ENCODE measurements around the gene RRAS2. TPM values are rescaled to one million over a fixed set of nuclear protein-coding genes. Genes with fewer than 3 reads are reported as not detected.

Gene RRAS2
- total and polyA plus RNA-seq, 7 donors = 15.5 to 48.5 (median 31.1) TPM

- intact Hi-C loops (cut with DNase I) = no loop called here
- Histone ChIP-seq H3K36me3 (no peaks in the 10 kb centered on the region), H3K4me1 (peaks cover 0 to 46% (median 33%) of the 10 kb centered on the region in 4 donors), H3K27me3 (no peaks in the 10 kb centered on the region), H3K9me3 (no peaks in the 10 kb centered on the region), H3K4me3 (no peak overlapping the region), H3K27ac (no peak overlapping the region)
- 92 to 98% methylated on average over 1 of the region's 1 CpG for WGBS, 2 donors
- DNase-seq = no peak
- TF ChIP-seq EP300 (IDR thresholded peaks at IDR 0.05) (no peak), POLR2AphosphoS5 (IDR thresholded peaks at IDR 0.05) (no peak), CTCF (IDR thresholded peaks at IDR 0.05) (no peak), POLR2A (IDR thresholded peaks at IDR 0.05) (no peak)
Observed at GRCh38 chr11:14306481-14306880, 52.5 kb downstream of the RRAS2 start.

- Histone ChIP-seq H3K27ac (no peak overlapping the region), H3K4me3 (no peak overlapping the region), H3K4me1 (peaks cover 0 to 46% (median 36%) of the 10 kb centered on the region in 4 donors), H3K9me3 (no peaks in the 10 kb centered on the region), H3K36me3 (no peaks in the 10 kb centered on the region), H3K27me3 (no peaks in the 10 kb centered on the region)
- no peak for DNase-seq
- intact Hi-C loops (cut with DNase I) = no loop called here
- WGBS, 2 donors = 97 to 99% methylated on average over 7 of the region's 7 CpGs
- TF ChIP-seq POLR2AphosphoS5 (IDR thresholded peaks at IDR 0.05) (no peak), POLR2A (IDR thresholded peaks at IDR 0.05) (no peak), EP300 (IDR thresholded peaks at IDR 0.05) (no peak), CTCF (IDR thresholded peaks at IDR 0.05) (no peak)
Observed at GRCh38 chr11:14305649-14306048, 53.3 kb downstream of the RRAS2 start.

DNA sequence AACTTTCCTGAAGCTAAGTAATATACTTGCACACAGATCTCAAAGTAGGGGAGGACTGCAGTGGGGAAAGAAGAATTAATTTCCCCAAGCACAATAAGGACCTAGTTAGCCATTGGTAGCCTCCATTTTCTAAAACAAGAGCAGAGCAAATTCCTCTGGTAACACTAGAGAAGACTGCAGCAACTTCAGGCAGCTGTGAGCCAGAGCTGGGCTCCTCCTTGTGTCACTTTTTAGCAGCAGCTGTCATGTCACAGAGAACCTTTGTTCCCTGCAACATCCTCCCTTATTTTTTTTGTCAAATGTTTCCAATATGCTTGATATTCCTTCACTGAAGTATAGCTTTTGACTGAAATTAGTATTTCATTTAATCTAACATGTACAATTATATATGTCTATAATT is 54.4 kb downstream of the RRAS2 start:
- no peak overlapping the region for H3K27ac ChIP-seq
- intact Hi-C loops (cut with DNase I) = no loop called here
- no peaks in the 10 kb centered on the region for H3K27me3 ChIP-seq
- no peaks in the 10 kb centered on the region for H3K36me3 ChIP-seq
- peaks cover 0 to 41% (median 31%) of the 10 kb centered on the region in 4 donors for H3K4me1 ChIP-seq
- no peak for DNase-seq
- no peak for TF ChIP-seq POLR2A (IDR thresholded peaks at IDR 0.05)
- TF ChIP-seq CTCF (IDR thresholded peaks at IDR 0.05) = no peak
- no peak for TF ChIP-seq POLR2AphosphoS5 (IDR thresholded peaks at IDR 0.05)
- TF ChIP-seq EP300 (IDR thresholded peaks at IDR 0.05) = no peak
- H3K4me3 ChIP-seq = no peak overlapping the region
- H3K9me3 ChIP-seq = no peaks in the 10 kb centered on the region

DNA sequence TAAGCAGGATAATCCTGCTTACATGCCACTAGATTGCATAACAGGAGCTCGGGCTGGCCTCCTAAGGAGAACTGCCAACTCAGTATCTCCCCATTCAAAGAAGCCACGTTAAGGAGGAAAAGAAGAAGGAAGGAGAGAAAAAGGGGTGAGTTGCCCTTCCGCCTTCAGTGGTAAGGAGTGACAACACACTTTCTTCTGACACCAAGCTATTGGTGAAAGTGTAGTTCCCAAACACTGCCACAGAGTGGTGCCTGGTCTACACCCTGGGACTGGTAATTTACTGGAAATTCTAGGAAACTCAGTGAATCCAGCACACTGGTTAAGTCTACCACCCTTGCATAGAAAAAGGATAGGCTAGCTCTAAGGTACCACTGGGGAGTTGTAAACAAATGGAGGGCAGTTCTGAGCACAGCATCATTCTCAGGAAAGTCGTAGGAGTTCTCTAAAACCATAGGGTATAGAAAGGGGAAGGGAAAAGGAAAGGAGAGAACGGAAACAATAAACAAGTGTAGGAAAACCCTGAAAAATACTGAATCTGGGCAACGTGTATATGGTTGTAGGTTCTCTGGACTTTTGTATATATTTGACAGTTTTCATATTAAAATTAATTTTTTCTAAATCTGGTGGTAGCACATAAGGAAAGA is 58.2 kb downstream of the RRAS2 start:
- Histone ChIP-seq H3K27ac (no peak overlapping the region), H3K36me3 (no peaks in the 10 kb centered on the region), H3K9me3 (no peaks in the 10 kb centered on the region), H3K4me1 (peaks cover 0 to 29% (median 15%) of the 10 kb centered on the region in 4 donors), H3K27me3 (no peaks in the 10 kb centered on the region), H3K4me3 (no peak overlapping the region)
- TF ChIP-seq CTCF (IDR thresholded peaks at IDR 0.05) (peak; percentile 48 to 74 (median 72)), POLR2AphosphoS5 (IDR thresholded peaks at IDR 0.05) (no peak)
- peak; percentile 72 for DNase-seq
- WGBS, 2 donors = 44 to 45% methylated on average over 6 of the region's 6 CpGs
- intact Hi-C loops (cut with DNase I) = loop anchor here (2.0 kb wide), 1 partner anchor 154 kb away; no protein-coding TSS in a partner anchor

- Histone ChIP-seq H3K27ac (no peak overlapping the region), H3K27me3 (no peaks in the 10 kb centered on the region), H3K4me3 (no peak overlapping the region), H3K36me3 (no peaks in the 10 kb centered on the region), H3K4me1 (peaks cover 0 to 29% (median 15%) of the 10 kb centered on the region in 4 donors), H3K9me3 (no peaks in the 10 kb centered on the region)
- intact Hi-C loops (cut with DNase I) = loop anchor here (2.0 kb wide), 1 partner anchor 155 kb away; no protein-coding TSS in a partner anchor
- TF ChIP-seq POLR2A (IDR thresholded peaks at IDR 0.05) = no peak
- no peak for TF ChIP-seq POLR2AphosphoS5 (IDR thresholded peaks at IDR 0.05)
- no peak for TF ChIP-seq CTCF (IDR thresholded peaks at IDR 0.05)
- WGBS, 2 donors = 76 to 85% methylated on average over 1 of the region's 1 CpG
- no peak for DNase-seq
Observed at GRCh38 chr11:14299921-14300320, 59.1 kb downstream of the RRAS2 start.
